Mammary epithelial cell (primary cell): ENCODE measurements around the gene TTC7B.

ENCODE experiments used
- EZH2 ChIP-seq: IDR thresholded peaks from 2 replicates; pipeline ENCODE4 v1.6.1; 2012; ENCODE audit warnings: low read length, inconsistent platforms, borderline replicate concordance
- TF ChIP-seq, protein P1 (sequence below), 2 donors: IDR thresholded peaks in 1 of 2; conservative IDR thresholded peaks in 1 of 2; 2 replicates each; pipeline ENCODE4 v1.5.1; 2011 to 2012; ENCODE audit warnings: inconsistent platforms in 2 of 2, low read length in 2 of 2, mild to moderate bottlenecking in 2 of 2, control low read depth in 1 of 2, low read depth in 1 of 2; ENCODE audit not compliant: insufficient read depth in 1 of 2; ENCODE audit errors: extremely low read depth in 1 of 2

DNA sequence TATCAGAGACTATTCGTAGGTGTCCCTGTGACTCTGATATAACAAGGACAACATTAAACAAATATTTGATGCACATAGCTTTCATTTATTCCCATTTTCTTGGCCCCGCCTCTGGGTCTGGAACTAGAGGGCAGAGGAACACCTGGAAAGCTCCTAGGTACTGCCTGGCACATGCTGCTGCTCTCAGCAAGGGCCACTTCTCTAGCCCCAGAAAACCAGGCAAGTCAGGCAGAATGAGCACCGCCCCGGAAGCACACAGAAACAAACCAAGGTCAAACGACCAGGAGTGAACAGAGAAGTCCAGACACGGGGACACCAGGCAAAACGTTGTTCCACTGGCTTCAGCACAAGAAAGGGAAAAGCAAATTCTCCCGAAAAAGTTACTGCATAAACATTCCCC lies 76.1 kb downstream of the TTC7B start:
- TF ChIP-seq, protein P1, sequence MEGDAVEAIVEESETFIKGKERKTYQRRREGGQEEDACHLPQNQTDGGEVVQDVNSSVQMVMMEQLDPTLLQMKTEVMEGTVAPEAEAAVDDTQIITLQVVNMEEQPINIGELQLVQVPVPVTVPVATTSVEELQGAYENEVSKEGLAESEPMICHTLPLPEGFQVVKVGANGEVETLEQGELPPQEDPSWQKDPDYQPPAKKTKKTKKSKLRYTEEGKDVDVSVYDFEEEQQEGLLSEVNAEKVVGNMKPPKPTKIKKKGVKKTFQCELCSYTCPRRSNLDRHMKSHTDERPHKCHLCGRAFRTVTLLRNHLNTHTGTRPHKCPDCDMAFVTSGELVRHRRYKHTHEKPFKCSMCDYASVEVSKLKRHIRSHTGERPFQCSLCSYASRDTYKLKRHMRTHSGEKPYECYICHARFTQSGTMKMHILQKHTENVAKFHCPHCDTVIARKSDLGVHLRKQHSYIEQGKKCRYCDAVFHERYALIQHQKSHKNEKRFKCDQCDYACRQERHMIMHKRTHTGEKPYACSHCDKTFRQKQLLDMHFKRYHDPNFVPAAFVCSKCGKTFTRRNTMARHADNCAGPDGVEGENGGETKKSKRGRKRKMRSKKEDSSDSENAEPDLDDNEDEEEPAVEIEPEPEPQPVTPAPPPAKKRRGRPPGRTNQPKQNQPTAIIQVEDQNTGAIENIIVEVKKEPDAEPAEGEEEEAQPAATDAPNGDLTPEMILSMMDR (conservative IDR thresholded peaks at IDR 0.05 in 1 of 2, IDR thresholded peaks at IDR 0.05 in 1 of 2; ENCODE audit: extremely low read depth in 1 of 2, insufficient read depth in 1 of 2, low read depth in 1 of 2, low read length in 2 of 2) = no peak
- no peak for TF ChIP-seq EZH2
